Esophagus muscularis mucosa (tissue), 4 donors: ENCODE results near the gene TRIM33. TPM values are rescaled to one million over a fixed set of nuclear protein-coding genes. Genes with fewer than 3 reads are reported as not detected.

Source experiments
- DNase-seq: peaks from one replicate; pipeline ENCODE4 v3.0.0-alpha.2; 2017; ENCODE audit errors: extremely low spot score
- H3K27ac ChIP-seq, 4 donors: fragments of 200-600 bp; sonication (generic); replicated peaks in 1 of 4; 1 replicate in 3 of 4; 2 replicates in 1 of 4; pipeline ENCODE4 v1.5.1; 2016 to 2019; ENCODE audit warnings: mild to moderate bottlenecking in 1 of 4
- H3K27me3 ChIP-seq, 4 donors: fragments of 200-600 bp; sonication (generic); one replicate each; pipeline versions ENCODE4 v1.5.1 to v1.6.0; 2016 to 2019
- H3K36me3 ChIP-seq, 4 donors: fragments of 200-600 bp; sonication (generic); one replicate each; pipeline ENCODE4 v1.5.1; 2016 to 2019
- H3K4me1 ChIP-seq, 4 donors: fragments of 200-600 bp; sonication (generic); one replicate each; pipeline ENCODE4 v1.5.1; 2016 to 2019
- H3K4me3 ChIP-seq, 4 donors: fragments of 200-600 bp; sonication (generic); 1 replicate in 2 of 4; 2 replicates in 2 of 4; pipeline ENCODE4 v1.5.1; 2016 to 2019; ENCODE audit warnings: mild to moderate bottlenecking in 4 of 4, moderate library complexity in 1 of 4
- H3K9me3 ChIP-seq, 4 donors: fragments of 200-600 bp; sonication (generic); 1 replicate in 3 of 4; 2 replicates in 1 of 4; pipeline ENCODE4 v1.5.1; 2016 to 2019
- CTCF ChIP-seq, 3 experiments: fragments of 200-600 bp in 2 of 3; fragments of 450-650 bp in 1 of 3; sonication (generic) in 2 of 3; IDR thresholded peaks; one replicate each; pipeline ENCODE4 v1.5.1; 2017 to 2019; ENCODE audit warnings: antibody characterized with exemption in 3 of 3, mild to moderate bottlenecking in 2 of 3, moderate library complexity in 1 of 3
- EP300 ChIP-seq: sonication (generic); formaldehyde crosslinking; IDR thresholded peaks from one replicate; pipeline ENCODE4 v1.6.1; 2017; ENCODE audit warnings: antibody characterized with exemption
- POLR2A ChIP-seq: fragments of 450-650 bp; IDR thresholded peaks from one replicate; pipeline ENCODE4 v1.6.1; 2017; ENCODE audit warnings: antibody characterized with exemption, moderate library complexity, mild to moderate bottlenecking, low read depth
- POLR2AphosphoS5 ChIP-seq, 2 donors: sonication (generic); formaldehyde crosslinking; IDR thresholded peaks; one replicate each; pipeline ENCODE4 v1.6.1; 2017; ENCODE audit warnings: antibody characterized with exemption in 2 of 2
- WGBS: methylation state at CpG from one replicate; pipeline ENCODE4 v1.1.5; 2018; 5-methylcytosine and 5-hydroxymethylcytosine counted together
- intact Hi-C: fragments of 100-400 bp; cut with DNase I; formaldehyde crosslinking; loops from one replicate; pipeline ENCODE4 v1.15.1; 2023
- total RNA-seq, 4 donors: library from RNA; depleted of rRNA; stranded (reverse); fragments of >200 nt; gene quantifications; one replicate each; pipeline versions ENCODE4 v1.1.0 to v1.2.1, GENCODE V29; 2016

The TRIM33 gene
- total RNA-seq, 4 donors from 2014 or later, result 28.0 to 36.6 (median 29.5) TPM

DNA sequence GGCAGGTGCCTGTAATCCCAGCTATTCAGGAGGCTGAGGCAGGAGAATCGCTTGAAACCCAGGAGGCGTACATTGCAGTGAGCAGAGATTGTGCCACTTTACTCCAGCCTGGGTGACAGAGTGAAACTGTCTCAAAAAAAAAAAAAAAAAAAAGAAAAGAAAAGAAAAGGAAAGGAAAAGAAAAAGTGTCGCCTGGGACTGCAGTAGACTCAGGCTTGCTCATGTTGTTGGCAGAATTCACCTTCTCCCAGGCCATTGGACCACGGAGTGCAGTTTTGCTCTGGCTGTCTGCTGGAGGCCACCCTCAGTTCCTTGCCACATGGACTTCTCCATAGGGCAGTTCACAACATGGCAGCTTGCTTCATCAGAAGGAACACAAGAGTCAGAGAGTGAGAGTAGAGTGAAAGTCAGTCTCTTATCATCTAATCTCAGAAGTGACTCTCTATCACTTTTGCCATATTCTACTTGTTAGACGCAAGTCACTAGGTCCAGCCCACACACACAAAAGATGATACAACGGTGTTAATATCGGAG is 41.2 kb upstream of the TRIM33 start:
- 91% methylated on average over 7 of the region's 7 CpGs for WGBS
- intact Hi-C loops, result no loop called here

GRCh38 chr1:114551400-114551799 is 40.4 kb upstream of the TRIM33 start:
- Histone ChIP-seq H3K4me3 (no peak overlapping the region), H3K27ac (no peak overlapping the region), H3K36me3 (no peaks in the 10 kb centered on the region), H3K9me3 (no peaks in the 10 kb centered on the region), H3K4me1 (no peaks in the 10 kb centered on the region), H3K27me3 (no peaks in the 10 kb centered on the region)
- DNase-seq, result no peak
- 88% methylated on average over 4 of the region's 4 CpGs for WGBS
- TF ChIP-seq CTCF (IDR thresholded peaks at IDR 0.05), result no peak
- TF ChIP-seq POLR2AphosphoS5 (IDR thresholded peaks at IDR 0.05), result no peak
- no peak for TF ChIP-seq EP300
- no peak for TF ChIP-seq POLR2A
- intact Hi-C loops, result no loop called here

More for the DNA sequence above, 41.2 kb upstream of the TRIM33 start:
- no peak for TF ChIP-seq POLR2A
- no peak for TF ChIP-seq EP300
- no peak for TF ChIP-seq POLR2AphosphoS5 (IDR thresholded peaks at IDR 0.05)
- no peak for TF ChIP-seq CTCF (IDR thresholded peaks at IDR 0.05)
- Histone ChIP-seq H3K36me3 (no peaks in the 10 kb centered on the region), H3K27me3 (no peaks in the 10 kb centered on the region), H3K9me3 (no peaks in the 10 kb centered on the region), H3K4me3 (no peak overlapping the region), H3K4me1 (no peaks in the 10 kb centered on the region), H3K27ac (no peak overlapping the region)
- no peak for DNase-seq

DNA sequence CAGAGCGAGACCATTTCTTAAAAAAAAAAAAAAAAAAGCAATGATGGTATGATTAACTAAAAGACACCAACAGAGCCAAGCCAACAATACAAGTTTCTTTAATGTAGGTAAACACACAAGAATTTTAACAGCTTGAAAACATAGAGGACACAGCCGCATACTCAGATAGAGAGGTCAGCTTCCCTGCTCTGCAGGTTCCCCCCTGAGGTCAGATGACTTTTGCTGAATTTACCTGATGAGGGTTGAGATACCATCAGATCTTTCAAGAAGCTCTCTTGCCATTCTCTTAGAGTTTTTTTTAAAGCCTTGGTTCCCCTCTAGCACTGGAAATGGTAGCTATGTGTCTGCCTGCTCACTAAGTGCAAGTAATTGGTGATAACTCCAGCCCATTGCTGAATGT is 39.3 kb upstream of the TRIM33 start:
- no peaks in the 10 kb centered on the region for H3K36me3 ChIP-seq
- WGBS, result 95% methylated on average over 2 of the region's 2 CpGs
- H3K9me3 ChIP-seq, result no peaks in the 10 kb centered on the region
- intact Hi-C loops, result no loop called here
- no peak overlapping the region for H3K4me3 ChIP-seq
- H3K27ac ChIP-seq, result no peak overlapping the region
- no peak for DNase-seq
- no peak for TF ChIP-seq EP300
- no peak for TF ChIP-seq POLR2A
- no peak for TF ChIP-seq CTCF (IDR thresholded peaks at IDR 0.05)
- TF ChIP-seq POLR2AphosphoS5 (IDR thresholded peaks at IDR 0.05), result no peak
- no peaks in the 10 kb centered on the region for H3K4me1 ChIP-seq
- H3K27me3 ChIP-seq, result no peaks in the 10 kb centered on the region

GRCh38 chr1:114549137-114549536 is 38.1 kb upstream of the TRIM33 start:
- intact Hi-C loops, result no loop called here
- H3K36me3 ChIP-seq, result no peaks in the 10 kb centered on the region
- no peaks in the 10 kb centered on the region for H3K27me3 ChIP-seq
- H3K4me3 ChIP-seq, result no peak overlapping the region
- no peaks in the 10 kb centered on the region for H3K4me1 ChIP-seq
- no peak overlapping the region for H3K27ac ChIP-seq
- TF ChIP-seq POLR2A, result no peak
- no peak for TF ChIP-seq EP300
- no peak for TF ChIP-seq CTCF (IDR thresholded peaks at IDR 0.05)
- TF ChIP-seq POLR2AphosphoS5 (IDR thresholded peaks at IDR 0.05), result no peak
- 83% methylated on average over 4 of the region's 4 CpGs for WGBS
- no peak for DNase-seq
- no peaks in the 10 kb centered on the region for H3K9me3 ChIP-seq

DNA sequence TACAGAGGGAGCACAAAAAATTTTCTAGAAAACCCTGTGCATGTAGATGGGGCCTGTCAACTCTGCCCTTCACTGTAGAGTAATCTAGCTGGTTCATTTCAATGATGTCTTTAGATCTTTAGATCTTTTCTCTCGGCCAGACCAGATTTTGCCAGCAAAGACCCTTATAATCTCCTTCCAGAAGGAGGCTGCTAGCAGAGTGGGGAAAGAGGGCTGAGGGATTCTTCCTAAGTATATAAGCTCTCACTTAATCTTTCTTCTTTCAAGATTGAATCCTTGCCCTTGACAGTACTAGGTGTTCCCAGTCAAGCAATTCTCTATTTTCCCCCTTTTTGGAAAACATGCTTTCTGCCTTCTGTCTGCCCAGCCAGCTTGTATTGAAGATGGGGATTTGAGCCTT is 36.1 kb upstream of the TRIM33 start:
- H3K4me1 ChIP-seq, result no peaks in the 10 kb centered on the region
- intact Hi-C loops, result no loop called here
- no peaks in the 10 kb centered on the region for H3K9me3 ChIP-seq
- no peak overlapping the region for H3K4me3 ChIP-seq
- H3K27ac ChIP-seq, result no peak overlapping the region
- H3K27me3 ChIP-seq, result no peaks in the 10 kb centered on the region
- DNase-seq, result no peak
- TF ChIP-seq CTCF (IDR thresholded peaks at IDR 0.05) (no peak), POLR2AphosphoS5 (IDR thresholded peaks at IDR 0.05) (no peak), POLR2A (no peak), EP300 (no peak)
- WGBS, result 96% methylated on average over 1 of the region's 1 CpG
- H3K36me3 ChIP-seq, result no peaks in the 10 kb centered on the region
